ENCODE data around the gene NKAPL.

The NKAPL gene

GRCh38 chr6:28225056-28225834 lies 33.9 kb upstream of the NKAPL start, which contains the start of gene ZSCAN9:
TSS of gene ZSCAN9 (plus strand) at chr6:28225275. CDS start at chr6:28227085, 1,810 bp downstream.
- H3K27me3 Mint-ChIP-seq (ENCODE audit: low read depth) = peaks cover 27% of the 10 kb centered on the region
- no peaks in the 10 kb centered on the region for H3K9me3 Mint-ChIP-seq
- H3K4me1 Mint-ChIP-seq = peaks cover 14% of the 10 kb centered on the region
- peaks cover 32% of the 10 kb centered on the region for H3K36me3 Mint-ChIP-seq (ENCODE audit: low read depth)
- H3K4me3 Mint-ChIP-seq = peak within 1 kb of the TSS; percentile 90 to 98 (median 93)
- TF ChIP-seq, protein P1, sequence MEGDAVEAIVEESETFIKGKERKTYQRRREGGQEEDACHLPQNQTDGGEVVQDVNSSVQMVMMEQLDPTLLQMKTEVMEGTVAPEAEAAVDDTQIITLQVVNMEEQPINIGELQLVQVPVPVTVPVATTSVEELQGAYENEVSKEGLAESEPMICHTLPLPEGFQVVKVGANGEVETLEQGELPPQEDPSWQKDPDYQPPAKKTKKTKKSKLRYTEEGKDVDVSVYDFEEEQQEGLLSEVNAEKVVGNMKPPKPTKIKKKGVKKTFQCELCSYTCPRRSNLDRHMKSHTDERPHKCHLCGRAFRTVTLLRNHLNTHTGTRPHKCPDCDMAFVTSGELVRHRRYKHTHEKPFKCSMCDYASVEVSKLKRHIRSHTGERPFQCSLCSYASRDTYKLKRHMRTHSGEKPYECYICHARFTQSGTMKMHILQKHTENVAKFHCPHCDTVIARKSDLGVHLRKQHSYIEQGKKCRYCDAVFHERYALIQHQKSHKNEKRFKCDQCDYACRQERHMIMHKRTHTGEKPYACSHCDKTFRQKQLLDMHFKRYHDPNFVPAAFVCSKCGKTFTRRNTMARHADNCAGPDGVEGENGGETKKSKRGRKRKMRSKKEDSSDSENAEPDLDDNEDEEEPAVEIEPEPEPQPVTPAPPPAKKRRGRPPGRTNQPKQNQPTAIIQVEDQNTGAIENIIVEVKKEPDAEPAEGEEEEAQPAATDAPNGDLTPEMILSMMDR (IDR thresholded peaks at IDR 0.05; ENCODE audit: unreplicated experiment in 3 of 3) = no peak
- peak within 1 kb of the TSS; percentile 92 to 96 (median 95) for H3K27ac Mint-ChIP-seq

DNA sequence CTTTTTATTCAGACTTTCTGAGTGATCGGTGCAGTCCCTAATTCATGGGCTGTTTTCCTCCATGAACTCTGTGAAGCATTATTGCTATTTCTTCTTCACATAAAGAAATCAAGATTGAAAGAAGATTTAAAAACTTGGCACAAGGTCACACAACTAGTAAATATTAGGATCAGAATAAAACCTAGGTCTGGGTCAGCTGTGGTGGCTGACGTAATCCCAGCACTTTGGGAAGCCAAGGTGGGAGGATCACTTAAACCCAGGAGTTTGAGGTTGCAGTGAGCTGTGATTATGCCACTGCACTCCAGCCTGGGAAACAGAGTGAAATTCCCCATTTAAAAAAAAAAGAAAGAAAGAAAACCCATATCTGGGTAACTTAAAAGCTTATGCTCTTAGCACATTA lies 32.6 kb upstream of the NKAPL start:
- peaks cover 14% of the 10 kb centered on the region for H3K4me1 Mint-ChIP-seq
- no peaks in the 10 kb centered on the region for H3K9me3 Mint-ChIP-seq
- H3K27ac Mint-ChIP-seq = peak overlapping the region in 1 of 3 experiments; percentile 96
- peaks cover 44% of the 10 kb centered on the region for H3K36me3 Mint-ChIP-seq (ENCODE audit: low read depth)
- TF ChIP-seq, protein P1 (IDR thresholded peaks at IDR 0.05; ENCODE audit: unreplicated experiment in 3 of 3) = no peak
- H3K4me3 Mint-ChIP-seq = peak overlapping the region; percentile 90 to 98 (median 93)
- H3K27me3 Mint-ChIP-seq (ENCODE audit: low read depth) = peaks cover 17% of the 10 kb centered on the region

DNA sequence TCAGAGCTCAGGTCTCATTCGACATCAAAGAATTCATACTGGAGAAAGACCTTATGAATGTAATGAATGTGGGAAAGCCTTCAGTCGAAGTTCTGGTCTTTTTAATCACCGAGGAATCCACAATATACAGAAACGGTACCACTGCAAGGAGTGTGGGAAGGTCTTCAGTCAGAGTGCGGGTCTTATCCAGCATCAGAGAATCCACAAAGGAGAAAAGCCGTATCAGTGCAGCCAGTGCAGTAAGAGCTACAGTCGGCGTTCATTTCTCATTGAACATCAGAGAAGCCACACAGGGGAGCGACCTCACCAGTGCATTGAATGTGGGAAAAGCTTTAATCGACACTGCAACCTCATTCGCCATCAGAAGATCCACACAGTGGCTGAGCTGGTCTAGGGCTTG lies 26.3 kb upstream of the NKAPL start:
- peaks cover 94% of the 10 kb centered on the region for H3K36me3 Mint-ChIP-seq (ENCODE audit: low read depth)
- TF ChIP-seq, protein P1 (IDR thresholded peaks at IDR 0.05; ENCODE audit: unreplicated experiment in 3 of 3) = no peak
- H3K9me3 Mint-ChIP-seq = no peaks in the 10 kb centered on the region
- H3K27me3 Mint-ChIP-seq (ENCODE audit: low read depth) = no peaks in the 10 kb centered on the region
- H3K4me3 Mint-ChIP-seq = no peak overlapping the region
- H3K4me1 Mint-ChIP-seq = no peaks in the 10 kb centered on the region
- no peak overlapping the region for H3K27ac Mint-ChIP-seq

DNA sequence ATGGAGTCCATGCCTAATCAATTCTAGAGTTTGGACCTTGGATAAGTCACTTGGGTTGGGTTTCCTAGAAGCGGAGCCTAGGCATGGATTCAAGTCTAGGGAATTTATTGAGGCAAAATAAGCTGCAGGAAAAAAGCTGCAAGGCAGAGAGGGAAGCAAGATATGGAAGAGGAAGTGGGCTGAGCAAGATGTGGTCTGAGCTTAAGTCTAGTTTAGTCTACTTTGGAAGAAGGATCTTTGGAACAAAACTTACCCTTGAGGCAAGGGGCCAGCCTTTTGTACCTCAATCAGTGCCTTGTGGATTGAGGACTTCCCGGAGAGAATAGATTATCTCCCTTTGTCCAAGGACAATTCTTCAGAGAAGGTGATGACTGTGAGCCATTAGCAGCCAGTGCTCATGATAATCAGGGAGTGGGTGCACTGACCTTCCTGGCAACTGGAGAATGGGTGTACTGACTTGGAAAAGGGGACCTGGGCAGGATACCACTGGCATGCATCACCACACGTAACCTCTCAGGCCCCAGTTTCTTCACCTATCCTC lies 23.1 kb upstream of the NKAPL start:
- TF ChIP-seq, protein P1 (IDR thresholded peaks at IDR 0.05; ENCODE audit: unreplicated experiment in 3 of 3) = no peak
- H3K27ac Mint-ChIP-seq = no peak overlapping the region
- no peaks in the 10 kb centered on the region for H3K27me3 Mint-ChIP-seq (ENCODE audit: low read depth)
- no peaks in the 10 kb centered on the region for H3K4me1 Mint-ChIP-seq
- no peaks in the 10 kb centered on the region for H3K9me3 Mint-ChIP-seq
- no peak overlapping the region for H3K4me3 Mint-ChIP-seq
- peaks cover 81% of the 10 kb centered on the region for H3K36me3 Mint-ChIP-seq (ENCODE audit: low read depth)

DNA sequence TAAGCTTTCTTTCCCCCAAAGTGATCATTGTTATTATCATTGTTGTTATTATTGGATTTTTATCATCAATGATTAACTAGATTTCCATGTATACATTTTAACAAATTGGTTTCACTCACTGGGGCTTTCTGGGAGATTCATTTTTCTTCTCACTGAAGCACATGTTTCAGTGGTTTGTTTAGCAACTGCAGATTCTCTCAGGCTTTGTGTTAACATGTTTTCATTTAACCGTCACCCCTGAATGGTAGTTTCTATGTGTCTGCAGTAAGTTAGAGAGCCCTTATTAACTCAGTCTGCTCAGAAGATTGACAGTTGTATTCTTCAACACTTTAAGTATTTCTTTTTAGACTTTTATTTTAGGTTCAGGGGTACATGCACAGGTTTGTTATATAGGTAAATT lies 19.5 kb upstream of the NKAPL start:
- no peak overlapping the region for H3K27ac Mint-ChIP-seq
- peaks cover 61% of the 10 kb centered on the region for H3K36me3 Mint-ChIP-seq (ENCODE audit: low read depth)
- TF ChIP-seq, protein P1 (IDR thresholded peaks at IDR 0.05; ENCODE audit: unreplicated experiment in 3 of 3) = no peak
- no peaks in the 10 kb centered on the region for H3K9me3 Mint-ChIP-seq
- H3K27me3 Mint-ChIP-seq (ENCODE audit: low read depth) = no peaks in the 10 kb centered on the region
- H3K4me3 Mint-ChIP-seq = no peak overlapping the region
- no peaks in the 10 kb centered on the region for H3K4me1 Mint-ChIP-seq
